Measurements from ENCODE around the gene CCDC91. TPM values are rescaled to one million over a fixed set of nuclear protein-coding genes. Genes with fewer than 3 reads are reported as not detected.
A peak's percentile ranks its signal among the peaks of the same experiment; 100 is the strongest.
"Not testable (repeated sequence)": the region's sequence is repeated elsewhere in the genome, so short reads cannot be mapped to it uniquely, and the experiment has no call there.

CCDC91 gene
- polyA plus RNA-seq, 4 donors, result 25.5 to 37.5 (median 31.2) TPM

- DNase-seq (ENCODE audit: low read depth in 4 of 4, low spot score in 2 of 4), result no peak
Observed at GRCh38 chr12:28349196-28349595, 158.9 kb downstream of the CCDC91 start.

- DNase-seq (ENCODE audit: low read depth in 4 of 4, low spot score in 2 of 4), result no peak
Observed at GRCh38 chr12:28350502-28350901, 160.2 kb downstream of the CCDC91 start.

DNA sequence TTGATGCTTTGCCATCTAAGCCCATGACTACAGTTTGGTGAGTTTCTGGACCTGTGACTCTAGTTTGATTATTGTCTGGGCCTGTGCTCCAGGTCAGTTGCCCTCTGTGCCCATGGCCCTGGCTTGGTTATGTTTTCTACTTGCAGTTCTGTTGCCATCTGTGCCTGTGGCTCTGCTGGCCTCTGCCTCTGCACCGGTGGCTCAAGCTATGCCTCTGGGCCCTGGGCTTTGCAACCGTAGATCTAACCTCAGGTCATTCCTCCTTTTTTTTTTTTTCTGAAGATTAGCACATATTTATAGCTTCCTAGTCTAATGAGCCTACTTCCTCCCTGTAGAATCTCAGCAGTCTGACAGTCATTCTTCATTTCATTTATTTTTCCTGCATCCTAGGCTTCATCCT lies 161.2 kb downstream of the CCDC91 start:
- DNase-seq (ENCODE audit: low read depth in 4 of 4, low spot score in 2 of 4), result no peak

DNA sequence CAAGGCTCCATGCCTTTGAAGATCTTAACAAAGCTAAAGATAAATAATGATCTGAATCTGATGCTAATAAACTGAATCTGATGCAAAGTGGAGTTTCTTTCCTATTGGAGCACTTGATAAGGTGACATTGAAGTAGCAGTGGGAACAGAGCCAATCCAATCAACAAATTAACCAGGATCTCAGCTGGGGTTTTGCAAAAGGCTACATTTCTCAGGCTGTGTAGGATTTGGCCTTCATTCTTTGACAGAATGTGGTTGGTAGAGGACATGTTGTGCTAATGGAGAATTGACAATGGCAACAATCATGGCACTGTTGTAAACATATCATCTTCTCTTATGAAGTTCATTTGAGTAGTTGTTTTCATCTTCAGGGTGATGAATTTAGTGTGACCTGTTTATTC lies 164.9 kb downstream of the CCDC91 start:
- DNase-seq (ENCODE audit: low read depth in 4 of 4, low spot score in 2 of 4), result no peak

DNA sequence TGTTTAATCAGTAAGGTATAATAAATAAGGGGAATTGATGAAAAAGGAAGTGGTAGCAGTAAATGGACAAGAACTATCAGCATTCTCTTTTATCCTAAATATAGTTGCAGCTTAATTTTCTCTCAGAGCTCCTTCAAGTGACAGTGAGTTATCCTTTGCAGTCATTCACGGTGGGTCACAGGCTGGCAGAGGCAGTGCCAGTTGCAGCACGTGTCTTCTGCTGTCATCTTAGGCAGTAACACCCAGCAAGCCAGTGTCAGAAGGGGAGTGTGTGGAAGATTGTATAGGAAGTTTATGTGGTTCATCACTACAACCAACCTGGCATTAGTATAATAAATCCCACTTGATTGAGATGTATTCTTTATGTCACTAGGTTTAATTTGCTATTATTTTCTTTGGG lies 170.0 kb downstream of the CCDC91 start:
- DNase-seq (ENCODE audit: low read depth in 4 of 4, low spot score in 2 of 4), result no peak

DNA sequence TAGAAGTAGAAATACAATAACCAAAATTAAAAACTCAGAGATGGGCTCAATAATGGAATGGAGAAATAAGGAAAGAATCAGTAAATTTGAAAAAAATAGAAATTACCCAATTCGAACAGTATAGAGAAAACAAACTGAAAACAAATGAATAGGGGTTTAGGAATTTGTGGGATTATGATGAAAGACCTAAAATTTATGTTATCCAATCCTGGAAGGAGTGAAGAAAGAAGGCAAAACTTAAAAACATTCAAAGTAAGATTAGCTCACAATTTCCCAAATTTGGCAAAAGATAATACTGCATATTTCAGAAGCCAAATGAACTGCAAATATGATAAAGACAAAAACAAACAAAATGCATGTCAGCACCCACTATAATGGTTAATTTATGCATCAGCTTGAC lies 177.1 kb downstream of the CCDC91 start:
- DNase-seq (ENCODE audit: low read depth in 4 of 4, low spot score in 2 of 4), result no peak

DNA sequence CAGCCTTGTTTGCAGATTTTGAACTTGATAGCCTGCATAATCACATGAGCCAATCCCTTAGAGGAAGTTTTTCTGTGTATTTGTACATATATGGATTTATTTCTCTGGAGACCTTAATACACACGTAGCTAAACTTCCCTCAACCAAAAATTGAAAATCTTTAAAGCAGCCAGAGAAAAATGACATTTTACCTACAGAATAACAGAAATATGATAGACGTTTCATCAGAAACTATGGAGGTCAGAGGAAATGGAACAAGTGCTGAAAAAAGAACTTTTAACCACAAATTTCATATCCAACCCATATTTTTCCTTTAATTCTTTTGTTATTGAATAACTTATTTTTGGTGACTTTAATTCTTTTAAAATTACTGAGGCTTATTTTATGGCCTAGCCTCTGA lies 177.7 kb downstream of the CCDC91 start:
- no peak for DNase-seq (ENCODE audit: low read depth in 4 of 4, low spot score in 2 of 4)

GRCh38 chr12:28369483-28369882 lies 179.2 kb downstream of the CCDC91 start:
- DNase-seq (ENCODE audit: low read depth in 4 of 4, low spot score in 2 of 4), result no peak

DNA sequence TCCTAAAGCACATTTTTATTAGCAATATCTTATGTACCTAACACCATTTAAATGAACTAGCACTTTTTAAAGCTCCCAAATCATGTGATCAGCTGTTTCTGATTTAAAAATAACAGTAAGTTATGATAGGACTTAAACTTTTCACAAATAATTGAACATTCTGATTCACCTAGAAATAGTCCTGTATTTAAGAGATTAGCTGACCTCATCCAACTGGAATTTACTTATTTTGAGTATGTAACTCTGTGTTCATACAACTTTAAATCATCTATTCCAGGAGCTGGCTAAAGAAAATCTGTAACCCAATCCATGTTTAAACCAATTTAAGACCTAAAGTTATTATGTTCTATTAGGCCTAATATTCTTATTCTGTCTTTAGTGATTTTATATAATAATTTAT lies 184.3 kb downstream of the CCDC91 start:
- no peak for DNase-seq (ENCODE audit: low read depth in 4 of 4, low spot score in 2 of 4)

DNA sequence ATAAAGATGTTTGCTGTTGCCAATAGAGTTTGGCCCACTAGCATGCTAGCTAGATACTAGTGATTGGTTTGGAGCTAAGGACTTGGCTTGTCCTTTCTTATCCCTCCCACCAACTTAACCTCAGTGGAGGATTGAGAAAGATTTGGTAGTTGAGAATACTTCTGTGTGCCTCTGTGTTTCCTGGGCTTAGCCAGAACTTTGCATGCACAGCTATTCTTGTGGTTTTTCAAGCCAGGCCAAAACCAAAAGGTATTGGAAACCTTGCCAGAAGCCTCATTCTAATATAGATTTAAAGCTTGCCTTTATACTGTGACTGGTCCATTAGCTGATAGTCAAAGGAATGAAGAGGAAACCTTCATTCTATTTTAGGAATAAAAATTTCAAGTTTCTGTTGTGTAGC lies 188.5 kb downstream of the CCDC91 start:
- DNase-seq (ENCODE audit: low read depth in 4 of 4, low spot score in 2 of 4), result no peak

DNA sequence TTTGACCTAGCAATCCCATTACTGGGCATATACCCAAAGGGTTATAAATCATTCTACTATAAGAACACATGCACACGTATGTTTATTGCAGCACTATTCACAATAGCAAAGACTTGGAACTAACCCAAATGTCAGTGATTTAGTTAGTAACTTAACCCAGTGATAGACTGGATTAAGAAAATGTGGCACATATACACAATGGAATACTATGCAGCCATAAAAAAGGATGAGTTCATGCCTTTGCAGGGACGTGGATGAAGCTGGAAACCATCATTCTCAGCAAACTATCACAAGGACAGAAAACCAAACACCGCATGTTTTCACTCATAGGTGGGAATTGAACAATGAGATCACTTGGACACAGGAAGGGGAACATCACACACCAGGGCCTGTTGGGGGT lies 189.5 kb downstream of the CCDC91 start:
- DNase-seq (ENCODE audit: low read depth in 4 of 4, low spot score in 2 of 4), result not testable (repeated sequence)

GRCh38 chr12:28383368-28383767 lies 193.1 kb downstream of the CCDC91 start:
- no peak for DNase-seq (ENCODE audit: low read depth in 4 of 4, low spot score in 2 of 4)

DNA sequence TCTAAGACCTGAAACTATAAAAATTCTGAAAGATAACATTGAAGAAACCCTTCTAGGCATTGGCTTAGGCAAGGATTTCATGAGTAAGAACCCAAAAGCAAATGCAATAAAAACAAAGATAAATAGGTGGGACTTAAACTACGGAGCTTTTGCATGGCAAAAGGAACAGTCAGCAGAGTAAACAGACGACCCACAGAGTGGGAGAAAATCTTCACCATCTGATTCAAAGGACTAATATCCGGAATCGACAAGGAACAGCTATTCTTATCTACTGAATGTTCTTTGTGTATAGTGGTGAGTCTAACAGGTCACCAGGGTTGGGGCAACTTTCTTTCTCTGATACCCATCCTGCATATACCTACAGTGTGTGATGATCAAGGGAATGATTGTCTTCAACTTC lies 198.6 kb downstream of the CCDC91 start:
- DNase-seq (ENCODE audit: low read depth in 4 of 4, low spot score in 2 of 4), result no peak

DNA sequence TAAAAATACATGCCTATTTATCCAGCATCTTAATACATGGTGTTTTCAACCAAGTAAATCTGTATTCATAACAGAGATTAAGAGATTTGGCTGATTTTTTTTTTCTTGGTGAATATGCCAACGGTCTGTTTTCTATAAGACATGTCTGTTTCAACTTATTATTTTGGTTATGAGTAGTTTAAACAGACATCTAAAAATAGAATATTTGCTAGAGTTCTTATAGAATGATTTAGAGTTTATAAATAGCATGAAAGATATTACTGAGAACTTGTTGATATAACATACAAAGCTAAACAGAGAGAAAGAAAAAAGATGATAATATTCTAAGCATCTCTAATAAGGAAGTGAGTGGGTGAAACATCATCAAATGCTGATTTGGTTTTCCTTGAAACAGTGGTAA lies 199.9 kb downstream of the CCDC91 start:
- no peak for DNase-seq (ENCODE audit: low read depth in 4 of 4, low spot score in 2 of 4)

GRCh38 chr12:28390761-28391385 lies 200.6 kb downstream of the CCDC91 start:
- DNase-seq (ENCODE audit: low read depth in 4 of 4, low spot score in 2 of 4), result peak in 2 of 4 donors; percentile 3 to 13

GRCh38 chr12:28409892-28410291 lies 219.6 kb downstream of the CCDC91 start:
- DNase-seq (ENCODE audit: low read depth in 4 of 4, low spot score in 2 of 4), result no peak

DNA sequence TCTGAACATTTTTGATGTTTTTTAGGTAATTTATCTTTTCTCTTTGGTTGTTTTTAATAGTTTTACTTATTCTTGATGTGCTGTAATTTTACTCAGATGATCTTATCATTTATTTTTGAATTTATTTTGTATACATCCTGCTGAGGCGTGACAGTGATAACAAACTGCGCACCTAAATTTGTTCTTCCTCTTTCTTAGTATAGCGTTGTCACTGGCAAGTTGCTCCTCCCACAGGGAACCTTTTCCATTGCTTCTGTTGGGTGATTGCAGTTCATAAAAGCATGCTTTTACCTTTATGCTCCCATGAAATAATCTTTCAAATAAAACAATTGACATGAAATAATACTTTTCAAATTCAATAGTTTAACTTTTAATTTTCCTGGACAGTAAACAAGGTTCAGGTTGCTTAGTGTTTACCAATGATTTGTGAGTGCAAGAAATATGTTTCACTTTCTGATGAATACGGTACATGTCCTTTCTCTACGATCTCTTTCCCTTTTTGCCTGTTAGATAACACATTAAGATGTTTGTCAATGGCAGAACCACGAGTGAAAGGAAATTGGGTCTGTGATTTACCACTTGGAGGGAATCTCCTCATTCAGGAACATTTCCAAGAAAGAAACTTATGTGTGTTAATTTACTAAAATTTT lies 223.3 kb downstream of the CCDC91 start:
- DNase-seq (ENCODE audit: low read depth in 4 of 4, low spot score in 2 of 4), result no peak

GRCh38 chr12:28415755-28416154 lies 225.5 kb downstream of the CCDC91 start:
- DNase-seq (ENCODE audit: low read depth in 4 of 4, low spot score in 2 of 4), result no peak

- DNase-seq (ENCODE audit: low read depth in 4 of 4, low spot score in 2 of 4), result no peak
Observed at GRCh38 chr12:28421374-28421773, 231.1 kb downstream of the CCDC91 start.

DNA sequence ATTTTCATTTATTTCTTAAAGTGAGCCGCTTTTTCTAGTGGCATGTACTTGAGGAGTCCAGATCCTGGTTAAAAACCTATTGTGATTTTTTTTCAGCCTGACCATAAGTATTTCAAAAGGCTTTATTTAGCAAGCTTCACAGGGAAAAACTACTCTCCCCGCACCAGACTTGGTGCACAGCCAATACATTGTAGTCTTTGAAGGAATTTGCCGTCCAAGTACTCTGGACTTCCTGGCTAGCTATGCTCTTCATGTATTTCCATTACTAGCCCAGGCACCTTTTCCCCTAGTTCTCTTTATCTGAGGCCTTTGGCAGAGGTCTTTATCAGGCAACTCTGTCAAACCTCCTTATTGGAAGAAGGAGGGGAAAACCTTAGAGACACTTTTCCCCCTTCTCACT lies 234.7 kb downstream of the CCDC91 start:
- peak in 3 of 4 donors; percentile 7 to 43 (median 23) for DNase-seq (ENCODE audit: low read depth in 4 of 4, low spot score in 2 of 4)

DNA sequence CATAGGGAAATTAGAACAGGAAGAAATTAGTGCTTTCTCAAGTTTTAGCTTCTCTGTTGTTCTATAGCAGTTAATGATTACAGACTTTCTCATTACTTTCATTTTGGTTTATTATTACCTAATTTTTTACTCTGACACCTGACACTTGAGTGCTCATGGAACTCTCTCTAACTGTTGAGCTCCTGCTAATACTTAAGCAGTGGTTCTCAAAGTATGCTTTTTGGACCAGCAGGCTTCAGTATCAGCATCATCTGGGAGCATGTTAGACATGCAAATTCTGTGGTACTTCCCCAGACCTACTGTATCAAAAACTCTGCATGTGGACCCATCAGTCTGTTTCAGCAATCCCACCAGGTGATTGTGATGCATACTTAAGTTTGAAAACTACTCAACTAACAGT lies 235.3 kb downstream of the CCDC91 start:
- no peak for DNase-seq (ENCODE audit: low read depth in 4 of 4, low spot score in 2 of 4)

DNA sequence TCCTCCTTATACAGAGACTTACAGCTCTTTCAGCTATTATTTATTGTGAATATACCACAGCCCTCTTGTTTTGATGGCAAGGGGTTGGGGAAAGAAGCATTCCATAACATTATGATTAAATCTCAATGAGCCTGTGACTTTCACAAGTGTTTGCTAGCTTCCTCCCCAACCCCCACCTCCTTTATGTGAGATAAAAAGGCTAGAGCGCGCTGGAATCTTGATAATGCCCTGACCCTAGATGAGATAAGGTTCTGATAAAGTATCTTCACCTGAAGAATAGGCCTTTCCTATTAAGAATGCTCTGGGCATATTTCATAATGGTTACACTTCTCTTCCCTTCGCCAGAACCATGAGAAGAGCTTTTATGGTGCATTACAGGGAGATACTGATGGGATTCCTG lies 236.8 kb downstream of the CCDC91 start:
- DNase-seq (ENCODE audit: low read depth in 4 of 4, low spot score in 2 of 4), result no peak

Data from left renal cortex interstitium (tissue), 4 donors.